Fibroblast of the aortic adventitia (primary cell): ENCODE results near the gene TMEM61. TPM values are rescaled to one million over a fixed set of nuclear protein-coding genes. Genes with fewer than 3 reads are reported as not detected.
"Not testable (repeated sequence)": the region's sequence is repeated elsewhere in the genome, so short reads cannot be mapped to it uniquely, and the experiment has no call there.

ENCODE experiments used
- DNase-seq: peaks from one replicate; pipeline ENCODE4 v3.0.0-alpha.2; 2010; ENCODE audit warnings: low read depth
- H3K4me3 ChIP-seq: 2 replicates; pipeline ENCODE4 v1.5.1; 2011; ENCODE audit warnings: low read depth, mild to moderate bottlenecking, control low read depth, low read length, moderate library complexity
- CTCF ChIP-seq: IDR thresholded peaks from 2 replicates; pipeline ENCODE4 v1.5.1; 2011; ENCODE audit warnings: mild to moderate bottlenecking, low read length, control low read depth, inconsistent platforms; ENCODE audit not compliant: insufficient read depth
- total RNA-seq: library from RNA; depleted of rRNA; stranded (reverse); fragments of >200 nt; gene quantifications from 2 replicates; pipeline ENCODE4 v1.2.3, GENCODE V29; 2012; ENCODE audit warnings: low replicate concordance

The TMEM61 gene
- total RNA-seq, 1 donor: 0.18 TPM

DNA sequence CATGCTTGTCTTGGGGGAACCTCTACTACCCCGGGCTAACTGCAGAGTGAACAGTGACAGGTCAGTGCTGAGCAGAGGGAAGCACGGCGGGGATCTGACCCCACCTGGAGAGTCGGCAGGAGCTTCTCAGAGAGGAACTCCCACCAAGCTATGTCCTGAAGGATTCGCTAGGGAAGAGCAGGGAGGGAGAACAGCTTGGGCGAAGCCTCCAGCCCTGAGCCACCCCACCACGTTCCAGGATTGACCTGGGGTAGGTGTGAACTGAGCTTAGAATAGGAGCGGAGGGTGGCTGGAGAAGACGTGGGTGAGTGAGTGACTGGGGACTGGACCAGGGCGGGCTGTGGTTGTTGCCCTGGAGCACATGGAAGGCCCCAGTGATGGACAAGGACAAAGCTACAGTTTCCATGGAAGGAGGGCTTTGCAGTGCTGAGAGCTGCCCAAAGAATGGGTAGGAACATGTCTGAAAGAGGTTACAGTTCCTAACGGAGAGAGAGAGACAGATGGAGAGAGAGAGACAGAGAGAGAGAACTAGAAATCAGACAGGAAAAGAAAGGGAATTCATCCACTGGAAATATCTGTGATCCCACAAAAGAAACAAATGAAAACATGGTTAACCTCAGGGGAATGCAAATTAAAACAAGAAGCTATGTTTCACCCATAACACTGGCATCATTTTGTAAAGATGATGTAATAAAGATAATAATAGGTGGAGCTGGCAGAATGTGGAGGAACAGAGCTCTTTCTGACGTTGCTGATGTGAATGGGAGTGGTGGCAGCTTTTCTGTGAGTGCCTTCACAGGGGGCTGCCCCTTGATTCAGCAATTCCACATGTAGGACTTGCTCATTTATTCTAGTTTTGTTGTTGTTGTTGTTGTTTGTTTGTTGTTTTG is 35.5 kb downstream of the TMEM61 start:
- no peak for TF ChIP-seq CTCF
- no peak overlapping the region for H3K4me3 ChIP-seq
- no peak for DNase-seq

DNA sequence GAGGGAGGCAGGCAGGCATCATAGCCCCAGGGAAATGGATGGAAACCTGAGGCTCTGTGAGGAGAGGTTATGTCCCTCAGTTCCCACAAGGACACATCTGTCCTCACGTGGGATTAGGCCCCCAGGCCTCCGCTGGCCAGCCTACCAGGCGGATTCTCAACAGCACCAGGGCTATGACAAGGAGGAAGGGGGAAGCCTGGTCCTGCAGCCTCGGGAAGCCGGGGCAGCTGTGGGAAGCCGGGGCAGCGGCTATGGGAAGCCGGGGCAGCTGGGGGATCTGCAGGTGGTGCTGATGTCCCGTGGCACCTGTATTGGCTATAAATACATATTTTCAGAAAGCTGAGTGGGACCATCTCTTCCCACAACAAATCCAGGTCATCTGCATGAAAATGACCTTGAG is 38.0 kb downstream of the TMEM61 start:
- no peak for DNase-seq
- H3K4me3 ChIP-seq: no peak overlapping the region
- TF ChIP-seq CTCF: no peak

DNA sequence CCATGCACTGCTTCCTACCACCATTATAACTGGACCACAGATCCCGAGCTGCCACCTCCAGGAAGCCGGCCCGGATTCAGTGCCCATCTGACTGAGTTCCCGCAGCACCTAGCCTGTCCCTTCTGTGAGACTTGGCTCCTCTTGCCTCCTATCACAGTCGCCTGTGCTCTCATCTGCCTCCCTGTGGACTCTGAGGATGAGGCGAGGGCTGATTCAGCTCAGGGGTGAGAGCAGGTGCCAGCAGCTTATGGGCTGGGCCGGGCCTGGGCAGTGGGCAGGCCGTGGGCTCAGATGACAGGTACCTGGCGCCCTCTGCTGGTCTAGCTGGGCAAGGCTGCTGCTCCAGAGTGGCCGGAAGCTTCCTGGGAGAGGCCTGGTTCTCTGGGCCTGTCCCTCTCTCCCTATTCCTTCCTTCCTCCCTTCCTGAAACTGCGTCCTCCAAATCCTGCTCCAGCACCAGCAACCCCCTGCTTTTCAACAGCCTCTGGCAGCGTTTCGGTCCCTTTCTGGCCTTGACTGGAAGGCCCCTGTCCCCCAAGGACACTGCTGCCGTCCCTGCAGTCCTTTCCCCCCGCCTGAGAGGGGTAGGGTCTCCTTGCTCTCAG is 41.6 kb downstream of the TMEM61 start:
- DNase-seq: peak; percentile 86
- no peak overlapping the region for H3K4me3 ChIP-seq
- TF ChIP-seq CTCF: peak; percentile 91

DNA sequence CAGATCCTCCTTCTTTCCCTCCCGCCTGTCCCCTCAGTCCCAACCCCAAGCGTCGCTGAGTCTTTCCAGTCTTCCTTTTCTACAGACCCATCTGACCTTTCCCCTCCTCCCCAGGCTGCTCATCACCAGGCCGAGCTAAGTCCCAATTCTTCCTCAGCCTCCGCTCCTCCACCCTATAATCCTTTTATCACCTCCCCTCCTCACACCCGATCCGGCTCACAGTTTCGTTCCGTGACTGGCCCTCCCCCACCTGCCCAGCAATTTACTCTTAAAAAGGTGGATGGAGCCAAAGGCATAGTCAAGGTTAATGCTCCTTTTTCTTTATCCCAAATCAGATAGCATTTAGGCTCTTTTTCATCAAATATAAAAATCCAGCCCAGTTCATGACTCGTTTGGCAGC is 43.7 kb downstream of the TMEM61 start:
- not testable (repeated sequence) for H3K4me3 ChIP-seq

GRCh38 chr1:55026682-55027081 is 46.3 kb downstream of the TMEM61 start:
- not testable (repeated sequence) for H3K4me3 ChIP-seq, DNase-seq

More for the DNA sequence above, 43.7 kb downstream of the TMEM61 start:
- DNase-seq: not testable (repeated sequence)

- not testable (repeated sequence) for DNase-seq, H3K4me3 ChIP-seq
Observed at GRCh38 chr1:55031098-55031497, 50.7 kb downstream of the TMEM61 start.

DNA sequence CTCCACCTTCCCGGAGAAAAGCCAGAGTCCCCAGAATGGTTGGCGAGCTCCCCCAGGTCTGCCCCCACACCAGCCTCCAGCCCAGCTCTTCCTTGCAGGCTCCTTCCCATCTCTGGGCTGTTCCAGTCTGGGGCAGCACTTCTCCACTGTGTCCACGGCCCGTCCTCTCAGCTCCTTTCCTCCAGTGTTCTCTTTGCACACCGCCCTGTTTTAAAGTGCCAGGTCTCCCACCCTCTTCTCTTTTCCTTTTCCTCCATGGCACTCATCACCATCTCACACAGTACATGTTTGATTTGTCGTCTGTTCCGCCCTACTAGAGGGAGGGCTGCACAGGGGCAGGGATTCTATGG is 52.8 kb downstream of the TMEM61 start:
- DNase-seq: no peak
- no peak overlapping the region for H3K4me3 ChIP-seq
- no peak for TF ChIP-seq CTCF

GRCh38 chr1:55034476-55035133 is 54.2 kb downstream of the TMEM61 start:
- DNase-seq: no peak
- H3K4me3 ChIP-seq: no peak overlapping the region
- no peak for TF ChIP-seq CTCF
